Measurements from ENCODE around the gene TSSK1B. TPM values are rescaled to one million over a fixed set of nuclear protein-coding genes. Genes with fewer than 3 reads are reported as not detected.

TSSK1B gene
- polyA plus RNA-seq, 2 of the 4 experiments (the other 2 are of a cell fraction), result not detected

GRCh38 chr5:113384782-113385285 is 50.0 kb downstream of the TSSK1B start:
- H3K27ac ChIP-seq, result no peak overlapping the region
- FAIRE-seq (no peak), ATAC-seq (no peak), DNase-seq (ENCODE audit: low read depth in 1 of 2, low spot score in 1 of 2) (no peak)
- H3K9me3 ChIP-seq, result no peaks in the 10 kb centered on the region
- no peak overlapping the region for H3K4me3 ChIP-seq
- ChIA-PET POLR2A (no interaction called here), CTCF (interaction anchor here (1.5 to 1.6 kb wide), 2 partner anchors 10 to 221 kb away, joined by 3 read pairs; no protein-coding TSS in a partner anchor)
- no peak for TF ChIP-seq BHLHE40 (IDR thresholded peaks at IDR 0.05; ENCODE audit: low read depth, low read length)
- TF ChIP-seq HMGXB4 (CRISPR knock-in tag; IDR thresholded peaks at IDR 0.05; ENCODE audit: borderline replicate concordance), result no peak
- TF ChIP-seq FOXS1 (CRISPR knock-in tag; IDR thresholded peaks at IDR 0.05), result no peak
- TF ChIP-seq MAX (IDR thresholded peaks at IDR 0.05), result no peak
- TF ChIP-seq ESRRA (IDR thresholded peaks at IDR 0.05; ENCODE audit: borderline replicate concordance, low read length), result no peak
- no peak for TF ChIP-seq TP53 (CRISPR knock-in tag; IDR thresholded peaks at IDR 0.05)
- no peak for TF ChIP-seq E2F6 (IDR thresholded peaks at IDR 0.05; ENCODE audit: borderline replicate concordance, low read depth)
- no peak for TF ChIP-seq EP300 (IDR thresholded peaks at IDR 0.05)
- TF ChIP-seq PHF8 (IDR thresholded peaks at IDR 0.05; ENCODE audit: borderline replicate concordance, low read depth), result no peak
- no peak for TF ChIP-seq RARB (CRISPR knock-in tag; IDR thresholded peaks at IDR 0.05)
- no peak for TF ChIP-seq ZNF302 (CRISPR knock-in tag; IDR thresholded peaks at IDR 0.05)
- TF ChIP-seq USF2 (IDR thresholded peaks at IDR 0.05), result no peak
- no peak for TF ChIP-seq MAFK (IDR thresholded peaks at IDR 0.05; ENCODE audit: partially characterized antibody)
- TF ChIP-seq HOXA7 (CRISPR knock-in tag; IDR thresholded peaks at IDR 0.05), result no peak
- TF ChIP-seq ATOH8 (CRISPR knock-in tag; IDR thresholded peaks at IDR 0.05; ENCODE audit: low read depth), result no peak
- H3K4me2 ChIP-seq, result no peak overlapping the region
- H3K4me1 ChIP-seq, result no peaks in the 10 kb centered on the region
- 53% methylated on average over 4 of the region's 4 CpGs for WGBS (ENCODE audit: missing lambda C conversion rate)

GRCh38 chr5:113382731-113383130 is 52.1 kb downstream of the TSSK1B start:
- Histone ChIP-seq H3K4me2 (no peak overlapping the region), H3K4me1 (no peaks in the 10 kb centered on the region), H3K27ac (no peak overlapping the region), H3K4me3 (no peak overlapping the region), H3K9me3 (no peaks in the 10 kb centered on the region)
- POLR2A ChIA-PET, result no interaction called here
- no peak for DNase-seq (ENCODE audit: low read depth in 1 of 2, low spot score in 1 of 2)
- FAIRE-seq, result no peak
- WGBS (ENCODE audit: missing lambda C conversion rate), result 48% methylated on average over 1 of the region's 1 CpG
- CTCF ChIA-PET, result interaction anchor here (1.4 to 2.8 kb wide), 2 partner anchors 21 to 128 kb away, joined by 4 to 11 read pairs; no protein-coding TSS in a partner anchor
- ATAC-seq, result no peak
- TF ChIP-seq POLR2A (IDR thresholded peaks at IDR 0.05; ENCODE audit: low read length) (no peak), ZSCAN20 (CRISPR knock-in tag; IDR thresholded peaks at IDR 0.05) (no peak), SMC3 (IDR thresholded peaks at IDR 0.05) (no peak), ZC3H11A (IDR thresholded peaks at IDR 0.05) (no peak), BHLHE40 (IDR thresholded peaks at IDR 0.05; ENCODE audit: low read depth, low read length) (no peak), SREBF2 (IDR thresholded peaks at IDR 0.05) (no peak), POLR2AphosphoS2 (conservative IDR thresholded peaks at IDR 0.05; ENCODE audit: low read length) (no peak), NPAS2 (CRISPR knock-in tag; IDR thresholded peaks at IDR 0.05; ENCODE audit: borderline replicate concordance) (no peak), CTCF (IDR thresholded peaks at IDR 0.05) (no peak), HES2 (IDR thresholded peaks at IDR 0.05) (no peak), ESRRA (IDR thresholded peaks at IDR 0.05; ENCODE audit: borderline replicate concordance, low read length) (no peak), MAX (IDR thresholded peaks at IDR 0.05) (no peak), TFCP2L1 (CRISPR knock-in tag; IDR thresholded peaks at IDR 0.05) (no peak)
